Mesothelial cell of epicardium (in vitro differentiated cells): Measurements from ENCODE around the gene SRSF4. TPM values are rescaled to one million over a fixed set of nuclear protein-coding genes. Genes with fewer than 3 reads are reported as not detected.

Source experiments
- DNase-seq, 2 experiments: peaks; one replicate each; pipeline ENCODE4 v3.0.0; 2021; ENCODE audit warnings: low spot score in 2 of 2; ENCODE audit not compliant: unreplicated experiment in 2 of 2
- H3K27ac Mint-ChIP-seq: 2 replicates; pipeline ENCODE4 v1.8.0; 2021; ENCODE audit warnings: mixed read lengths
- H3K27me3 Mint-ChIP-seq: 2 replicates; pipeline ENCODE4 v1.8.0; 2021; ENCODE audit warnings: low read depth, mixed read lengths
- H3K36me3 Mint-ChIP-seq: 2 replicates; pipeline ENCODE4 v1.8.0; 2021; ENCODE audit warnings: mixed read lengths
- H3K4me1 Mint-ChIP-seq: 2 replicates; pipeline ENCODE4 v1.8.0; 2021; ENCODE audit warnings: mixed read lengths
- H3K4me3 Mint-ChIP-seq: 2 replicates; pipeline ENCODE4 v1.8.0; 2021; ENCODE audit warnings: mild to moderate bottlenecking, moderate library complexity, mixed read lengths
- H3K9me3 Mint-ChIP-seq: 2 replicates; pipeline ENCODE4 v1.8.0; 2021; ENCODE audit warnings: mixed read lengths
- total RNA-seq: library from RNA; stranded (reverse); gene quantifications from 3 replicates; pipeline ENCODE4 v1.2.1, GENCODE V29; 2021
- TF ChIP-seq, protein P1 (sequence below): fragments of 200-600 bp; sonication (generic); IDR thresholded peaks from one replicate; pipeline ENCODE4 v1.5.0; 2021; ENCODE audit warnings: antibody characterized with exemption; ENCODE audit not compliant: unreplicated experiment

Gene SRSF4
- total RNA-seq, 1 donor from 2014 or later = 105 TPM

DNA sequence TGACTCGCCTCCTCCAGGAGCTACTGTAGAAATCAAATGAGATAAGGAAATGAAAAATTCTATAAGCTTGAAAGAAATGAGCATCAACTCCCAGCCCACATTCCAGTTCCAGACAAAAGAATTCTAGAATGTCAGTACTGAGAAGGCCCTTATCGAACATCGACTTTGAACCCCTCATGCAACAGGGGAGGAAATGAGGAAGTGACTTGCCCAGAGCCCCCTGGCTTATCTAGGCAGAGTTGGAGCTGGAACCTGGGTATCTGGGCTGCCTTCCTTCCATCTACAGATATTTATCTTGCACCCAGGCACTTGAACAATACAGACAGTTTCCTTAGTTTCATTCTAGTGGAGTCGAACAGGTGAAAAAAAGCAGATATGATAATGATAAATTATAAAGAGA lies 26.7 kb upstream of the SRSF4 start:
- H3K36me3 Mint-ChIP-seq = peaks cover 24% of the 10 kb centered on the region
- TF ChIP-seq, protein P1, sequence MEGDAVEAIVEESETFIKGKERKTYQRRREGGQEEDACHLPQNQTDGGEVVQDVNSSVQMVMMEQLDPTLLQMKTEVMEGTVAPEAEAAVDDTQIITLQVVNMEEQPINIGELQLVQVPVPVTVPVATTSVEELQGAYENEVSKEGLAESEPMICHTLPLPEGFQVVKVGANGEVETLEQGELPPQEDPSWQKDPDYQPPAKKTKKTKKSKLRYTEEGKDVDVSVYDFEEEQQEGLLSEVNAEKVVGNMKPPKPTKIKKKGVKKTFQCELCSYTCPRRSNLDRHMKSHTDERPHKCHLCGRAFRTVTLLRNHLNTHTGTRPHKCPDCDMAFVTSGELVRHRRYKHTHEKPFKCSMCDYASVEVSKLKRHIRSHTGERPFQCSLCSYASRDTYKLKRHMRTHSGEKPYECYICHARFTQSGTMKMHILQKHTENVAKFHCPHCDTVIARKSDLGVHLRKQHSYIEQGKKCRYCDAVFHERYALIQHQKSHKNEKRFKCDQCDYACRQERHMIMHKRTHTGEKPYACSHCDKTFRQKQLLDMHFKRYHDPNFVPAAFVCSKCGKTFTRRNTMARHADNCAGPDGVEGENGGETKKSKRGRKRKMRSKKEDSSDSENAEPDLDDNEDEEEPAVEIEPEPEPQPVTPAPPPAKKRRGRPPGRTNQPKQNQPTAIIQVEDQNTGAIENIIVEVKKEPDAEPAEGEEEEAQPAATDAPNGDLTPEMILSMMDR = no peak
- H3K27ac Mint-ChIP-seq = peak overlapping the region; percentile 23
- peaks cover 12% of the 10 kb centered on the region for H3K4me1 Mint-ChIP-seq
- no peak for DNase-seq
- H3K27me3 Mint-ChIP-seq = no peaks in the 10 kb centered on the region
- no peaks in the 10 kb centered on the region for H3K9me3 Mint-ChIP-seq
- no peak overlapping the region for H3K4me3 Mint-ChIP-seq

GRCh38 chr1:29202584-29203340 lies 21.1 kb upstream of the SRSF4 start:
- peak; percentile 92 to 98 for DNase-seq
- Mint-ChIP-seq H3K27ac (peak overlapping the region; percentile 95), H3K9me3 (no peaks in the 10 kb centered on the region), H3K4me1 (peaks cover 16% of the 10 kb centered on the region), H3K4me3 (no peak overlapping the region), H3K27me3 (no peaks in the 10 kb centered on the region), H3K36me3 (peaks cover 13% of the 10 kb centered on the region)
- TF ChIP-seq, protein P1 = peak; percentile 93

DNA sequence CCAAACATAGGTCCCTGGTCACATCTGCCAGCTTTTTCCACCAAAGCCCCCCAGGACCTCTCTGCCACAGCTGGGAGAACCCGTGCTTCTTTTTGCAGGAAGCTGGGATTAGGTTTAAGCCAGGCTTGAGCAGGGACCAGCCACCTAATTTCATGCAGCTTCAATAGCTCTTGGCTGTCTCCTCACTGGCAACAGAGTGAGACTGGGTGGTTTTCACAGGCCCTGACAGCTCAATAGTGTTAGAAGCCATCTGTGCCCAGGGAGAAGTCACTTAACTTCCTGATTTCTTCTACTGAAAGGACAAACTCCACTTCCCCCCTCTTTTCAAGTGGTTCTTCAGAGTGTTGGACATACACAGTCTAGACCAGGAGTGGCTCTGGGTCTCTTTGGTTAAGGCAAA lies 20.4 kb upstream of the SRSF4 start:
- H3K9me3 Mint-ChIP-seq = no peaks in the 10 kb centered on the region
- DNase-seq = no peak
- H3K4me1 Mint-ChIP-seq = peaks cover 16% of the 10 kb centered on the region
- H3K4me3 Mint-ChIP-seq = no peak overlapping the region
- H3K27me3 Mint-ChIP-seq = no peaks in the 10 kb centered on the region
- TF ChIP-seq, protein P1 = no peak
- H3K36me3 Mint-ChIP-seq = peaks cover 13% of the 10 kb centered on the region
- peak overlapping the region; percentile 95 for H3K27ac Mint-ChIP-seq

GRCh38 chr1:29201595-29202051 lies 19.9 kb upstream of the SRSF4 start:
- DNase-seq = no peak
- Mint-ChIP-seq H3K27ac (peak overlapping the region; percentile 95), H3K27me3 (no peaks in the 10 kb centered on the region), H3K9me3 (no peaks in the 10 kb centered on the region), H3K36me3 (peaks cover 13% of the 10 kb centered on the region), H3K4me3 (no peak overlapping the region), H3K4me1 (peaks cover 16% of the 10 kb centered on the region)
- TF ChIP-seq, protein P1 = no peak

GRCh38 chr1:29200906-29201594 lies 19.4 kb upstream of the SRSF4 start:
- peaks cover 13% of the 10 kb centered on the region for H3K36me3 Mint-ChIP-seq
- peak overlapping the region; percentile 95 for H3K27ac Mint-ChIP-seq
- peaks cover 16% of the 10 kb centered on the region for H3K4me1 Mint-ChIP-seq
- H3K4me3 Mint-ChIP-seq = no peak overlapping the region
- TF ChIP-seq, protein P1 = no peak
- no peaks in the 10 kb centered on the region for H3K27me3 Mint-ChIP-seq
- no peak for DNase-seq
- H3K9me3 Mint-ChIP-seq = no peaks in the 10 kb centered on the region
